HUES64 (cell line): ENCODE data around the gene KIF6.

Experiments
- H3K27ac ChIP-seq: 2 replicates; pipeline ENCODE4 v1.7.0; 2013; ENCODE audit warnings: low read depth, low read length, inconsistent platforms
- H3K27me3 ChIP-seq: 2 replicates; pipeline ENCODE4 v1.6.1; 2013; ENCODE audit warnings: mild to moderate bottlenecking, low read length; ENCODE audit not compliant: insufficient read depth
- H3K36me3 ChIP-seq: 2 replicates; pipeline ENCODE4 v1.6.1; 2013; ENCODE audit warnings: mild to moderate bottlenecking, low read length; ENCODE audit not compliant: insufficient read depth
- H3K4me1 ChIP-seq: 2 replicates; pipeline ENCODE4 v1.6.1; 2013; ENCODE audit warnings: mild to moderate bottlenecking, low read length, moderate library complexity; ENCODE audit not compliant: insufficient read depth
- H3K4me3 ChIP-seq: 2 replicates; pipeline ENCODE4 v1.5.1; 2013; ENCODE audit warnings: mild to moderate bottlenecking, low read length, moderate library complexity
- H3K9ac ChIP-seq: 2 replicates; pipeline ENCODE4 v1.6.1; 2013; ENCODE audit warnings: mild to moderate bottlenecking, low read depth, low read length
- H3K9me3 ChIP-seq: 2 replicates; pipeline ENCODE4 v1.6.1; 2013; ENCODE audit warnings: low read depth, low read length; ENCODE audit not compliant: insufficient read depth
- WGBS: fragments of 150-250, 120-280 bp; methylation state at CpG from one replicate; pipeline ENCODE4 v1.1.7; 2013; ENCODE audit warnings: missing lambda C conversion rate; 5-methylcytosine and 5-hydroxymethylcytosine counted together

KIF6 gene

DNA sequence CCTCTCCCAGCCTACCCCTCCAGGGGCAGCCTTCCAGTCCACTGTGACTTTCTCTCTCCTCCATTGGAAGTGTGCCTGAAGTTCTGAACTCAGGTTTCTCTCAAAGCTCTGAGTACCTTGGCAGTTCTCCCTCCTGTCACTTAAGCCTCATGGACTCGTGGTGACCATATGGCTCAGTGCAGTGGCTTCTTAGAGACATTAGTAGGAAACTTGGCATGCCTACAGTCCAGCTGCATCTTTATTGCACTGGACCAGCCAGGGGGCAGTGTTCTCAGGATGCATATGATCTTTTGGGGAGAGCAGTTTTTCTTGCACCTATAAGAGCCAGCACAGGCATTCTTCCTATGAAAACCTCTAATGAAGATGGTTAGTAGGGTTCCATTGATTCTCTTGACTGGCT lies 355.2 kb downstream of the KIF6 start:
- 95% methylated on average over 1 of the region's 1 CpG for WGBS
- Histone ChIP-seq H3K9ac (no peak overlapping the region), H3K27ac (no peak overlapping the region), H3K4me1 (no peaks in the 10 kb centered on the region), H3K9me3 (no peaks in the 10 kb centered on the region), H3K27me3 (no peaks in the 10 kb centered on the region), H3K4me3 (no peak overlapping the region), H3K36me3 (no peaks in the 10 kb centered on the region)

DNA sequence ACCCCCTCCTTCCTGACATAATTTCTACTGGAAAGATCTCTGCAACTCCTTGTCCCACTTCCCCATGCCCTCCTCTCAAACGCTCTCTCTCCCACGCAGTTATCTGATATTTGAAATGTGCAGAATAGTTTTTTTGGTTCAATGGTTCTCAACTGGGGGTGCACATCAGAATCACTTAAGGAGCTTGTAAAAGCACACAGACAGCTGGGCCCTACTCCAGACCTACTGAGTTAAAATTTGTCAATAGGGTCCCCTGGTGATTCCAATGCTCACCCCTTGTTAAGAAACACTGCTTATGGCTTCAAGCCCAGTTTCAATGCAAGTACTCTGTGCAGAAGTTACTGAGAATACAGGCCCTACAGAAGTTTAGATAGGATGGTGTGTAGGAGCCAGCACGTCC lies 357.5 kb downstream of the KIF6 start:
- Histone ChIP-seq H3K27me3 (no peaks in the 10 kb centered on the region), H3K4me1 (no peaks in the 10 kb centered on the region), H3K9me3 (no peaks in the 10 kb centered on the region), H3K9ac (no peak overlapping the region), H3K36me3 (no peaks in the 10 kb centered on the region), H3K4me3 (no peak overlapping the region), H3K27ac (no peak overlapping the region)
- 97% methylated on average over 3 of the region's 3 CpGs for WGBS

DNA sequence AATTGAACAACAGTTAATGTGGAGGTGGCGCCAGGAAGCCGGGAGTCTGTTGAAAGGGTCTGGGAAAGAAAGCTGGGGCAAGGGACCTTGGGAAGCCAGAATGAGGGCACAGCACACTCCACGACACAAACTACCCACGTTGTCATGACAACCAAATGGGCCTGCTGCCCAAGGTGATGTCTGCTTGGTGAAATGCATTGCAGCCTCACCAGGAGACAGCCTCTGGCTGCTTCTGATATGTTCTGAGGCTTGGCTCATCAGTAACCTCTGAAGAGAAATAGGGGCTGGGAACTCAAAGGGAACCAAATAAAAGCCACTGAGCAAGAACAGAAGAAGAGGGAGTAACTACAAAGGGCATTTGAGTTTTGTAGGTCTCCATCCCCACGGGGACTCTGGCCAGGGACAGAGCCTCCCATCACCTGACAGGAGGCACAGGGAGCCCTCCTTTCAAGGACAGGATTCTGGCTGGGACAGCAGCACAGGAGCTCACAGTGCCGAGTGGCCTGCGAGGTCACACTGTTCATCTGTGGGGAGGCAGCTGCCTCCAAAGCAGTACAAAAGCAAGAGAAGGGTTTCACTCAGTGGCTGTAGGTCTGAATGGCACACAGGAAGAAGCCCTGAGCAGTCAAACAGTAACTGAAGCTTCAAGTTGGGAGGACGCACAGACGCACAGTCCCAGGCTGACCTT lies 358.1 kb downstream of the KIF6 start:
- no peaks in the 10 kb centered on the region for H3K4me1 ChIP-seq
- no peak overlapping the region for H3K9ac ChIP-seq
- no peaks in the 10 kb centered on the region for H3K36me3 ChIP-seq
- 86% methylated on average over 9 of the region's 9 CpGs for WGBS
- H3K4me3 ChIP-seq = no peak overlapping the region
- no peak overlapping the region for H3K27ac ChIP-seq
- no peaks in the 10 kb centered on the region for H3K27me3 ChIP-seq
- H3K9me3 ChIP-seq = no peaks in the 10 kb centered on the region

DNA sequence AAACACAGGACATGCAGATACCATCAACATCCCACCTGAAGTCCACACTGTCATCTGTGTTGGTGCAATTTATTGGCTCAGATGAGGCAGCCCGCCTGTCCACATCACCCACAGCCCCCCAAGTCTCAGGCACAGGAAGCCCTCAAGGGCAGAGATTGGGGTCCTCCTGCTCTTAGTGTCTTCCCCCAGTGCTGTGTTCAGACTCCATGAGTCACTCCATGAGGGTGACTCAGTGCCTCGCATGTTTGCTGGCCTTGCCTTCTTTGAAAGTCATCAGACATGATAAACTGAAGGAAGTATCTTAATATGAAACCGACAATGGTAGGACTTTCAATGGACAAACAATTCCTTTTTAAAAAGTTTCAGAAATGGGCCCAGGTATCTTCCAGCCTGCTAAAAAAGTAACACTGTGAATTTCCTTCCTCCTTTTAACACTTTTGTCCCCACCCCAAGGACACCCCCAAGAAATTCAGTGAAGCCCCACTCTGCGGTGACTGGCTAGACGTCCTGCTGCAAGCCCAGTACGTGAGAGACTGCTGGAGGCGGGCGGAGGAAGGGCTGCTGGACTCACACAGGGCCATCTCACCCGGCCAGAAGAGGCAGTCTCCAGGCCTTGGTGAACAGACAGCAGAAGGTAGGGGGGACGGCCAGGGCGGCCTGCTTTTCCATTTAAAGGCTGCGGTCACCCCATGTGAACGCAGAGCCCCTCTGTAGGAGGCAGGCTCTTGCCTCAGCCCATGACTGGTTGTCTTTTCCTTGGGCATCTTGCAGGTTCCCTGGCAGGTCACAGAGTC lies 359.7 kb downstream of the KIF6 start:
- Histone ChIP-seq H3K27ac (no peak overlapping the region), H3K9me3 (no peaks in the 10 kb centered on the region), H3K27me3 (no peaks in the 10 kb centered on the region), H3K4me3 (no peak overlapping the region), H3K36me3 (no peaks in the 10 kb centered on the region), H3K9ac (no peak overlapping the region), H3K4me1 (no peaks in the 10 kb centered on the region)
- WGBS = 87% methylated on average over 13 of the region's 13 CpGs

DNA sequence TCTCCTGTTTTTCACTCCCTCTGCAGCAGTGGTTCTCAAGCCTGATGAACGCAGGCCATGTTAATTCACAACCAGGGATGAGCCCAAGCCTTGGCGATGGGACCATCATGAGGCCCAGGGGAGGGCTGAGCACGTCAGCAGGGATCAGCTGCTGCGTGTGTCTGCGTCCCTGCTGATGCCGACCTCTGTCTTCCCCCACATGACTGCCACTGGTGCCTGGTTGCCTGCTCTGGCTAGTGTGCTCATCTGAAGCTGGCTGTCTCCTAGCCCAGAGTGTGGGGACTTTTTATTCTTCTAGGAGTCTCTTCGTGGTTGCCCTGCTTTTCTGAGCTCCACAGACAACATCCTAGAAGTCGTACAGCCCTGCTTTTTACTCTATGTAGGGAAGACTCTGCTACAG lies 361.9 kb downstream of the KIF6 start:
- no peak overlapping the region for H3K27ac ChIP-seq
- WGBS = 92% methylated on average over 8 of the region's 8 CpGs

DNA sequence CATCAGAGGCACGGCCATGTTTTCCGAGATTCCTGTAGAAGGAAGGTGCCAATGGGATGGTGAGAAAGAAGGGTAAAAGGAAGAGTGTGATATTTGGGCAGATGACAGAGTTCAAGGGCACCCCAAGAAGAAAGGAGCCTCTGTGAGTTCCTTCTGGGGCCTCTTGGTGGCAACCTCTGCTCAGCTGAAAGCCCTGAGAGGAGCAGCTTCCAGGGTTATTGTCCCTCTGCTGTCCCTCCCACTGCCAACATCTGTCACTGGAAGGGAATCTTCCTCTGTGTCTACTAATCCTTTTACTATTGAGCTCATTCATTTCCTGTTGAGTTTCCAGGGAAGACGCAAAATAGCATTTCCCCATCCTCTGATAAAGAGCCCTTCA lies 362.7 kb downstream of the KIF6 start:
- Histone ChIP-seq H3K36me3 (no peaks in the 10 kb centered on the region), H3K4me1 (no peaks in the 10 kb centered on the region), H3K27ac (no peak overlapping the region), H3K27me3 (no peaks in the 10 kb centered on the region), H3K9me3 (no peaks in the 10 kb centered on the region), H3K9ac (no peak overlapping the region), H3K4me3 (no peak overlapping the region)
- WGBS = 73% methylated on average over 3 of the region's 3 CpGs

More for the DNA sequence above, 361.9 kb downstream of the KIF6 start:
- no peaks in the 10 kb centered on the region for H3K4me1 ChIP-seq
- no peaks in the 10 kb centered on the region for H3K27me3 ChIP-seq
- H3K36me3 ChIP-seq = no peaks in the 10 kb centered on the region
- H3K4me3 ChIP-seq = no peak overlapping the region
- H3K9ac ChIP-seq = no peak overlapping the region
- no peaks in the 10 kb centered on the region for H3K9me3 ChIP-seq

DNA sequence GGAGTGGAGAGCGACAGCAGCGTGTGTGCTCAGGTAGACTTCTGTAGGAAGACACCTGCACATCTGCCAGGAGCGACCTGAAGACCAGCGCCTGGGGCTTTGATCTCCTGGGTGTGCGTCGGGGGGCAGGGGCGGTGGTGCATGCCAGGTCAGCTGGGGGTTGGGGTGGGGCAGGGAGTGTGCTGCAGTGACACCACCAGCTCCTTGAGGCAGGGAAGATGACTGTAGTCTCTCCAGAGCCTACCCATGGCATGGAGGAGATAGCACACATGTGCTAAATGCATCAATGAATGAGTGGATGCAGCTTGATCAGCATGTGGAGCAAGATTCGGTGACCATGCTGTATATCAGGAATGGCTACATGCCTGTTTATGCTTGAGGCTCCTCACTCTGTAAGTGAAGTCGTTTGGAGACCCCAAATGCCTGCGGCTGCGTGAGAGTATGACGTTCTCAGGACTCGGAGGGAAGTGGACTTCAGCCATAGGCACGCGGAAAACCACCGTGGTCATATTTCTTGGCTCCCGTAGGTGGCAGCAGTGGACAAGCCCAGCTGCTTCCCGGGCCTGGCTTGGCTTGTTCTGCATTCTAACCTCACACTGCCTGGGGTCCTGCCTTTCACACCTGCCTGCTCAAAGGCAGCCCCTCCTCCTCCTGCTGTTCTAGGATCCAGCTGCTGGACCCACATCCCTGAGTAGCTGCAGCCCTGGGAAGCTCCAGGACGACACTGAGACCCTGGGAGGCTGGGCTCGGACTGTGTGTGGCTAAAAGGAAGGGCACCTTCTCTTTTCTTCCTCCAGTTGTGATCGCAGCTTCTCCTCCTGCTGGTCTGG lies 363.3 kb downstream of the KIF6 start:
- Histone ChIP-seq H3K27ac (no peak overlapping the region), H3K4me3 (no peak overlapping the region), H3K36me3 (no peaks in the 10 kb centered on the region), H3K27me3 (no peaks in the 10 kb centered on the region), H3K9me3 (no peaks in the 10 kb centered on the region), H3K9ac (no peak overlapping the region), H3K4me1 (no peaks in the 10 kb centered on the region)
- 39% methylated on average over 21 of the region's 21 CpGs for WGBS

DNA sequence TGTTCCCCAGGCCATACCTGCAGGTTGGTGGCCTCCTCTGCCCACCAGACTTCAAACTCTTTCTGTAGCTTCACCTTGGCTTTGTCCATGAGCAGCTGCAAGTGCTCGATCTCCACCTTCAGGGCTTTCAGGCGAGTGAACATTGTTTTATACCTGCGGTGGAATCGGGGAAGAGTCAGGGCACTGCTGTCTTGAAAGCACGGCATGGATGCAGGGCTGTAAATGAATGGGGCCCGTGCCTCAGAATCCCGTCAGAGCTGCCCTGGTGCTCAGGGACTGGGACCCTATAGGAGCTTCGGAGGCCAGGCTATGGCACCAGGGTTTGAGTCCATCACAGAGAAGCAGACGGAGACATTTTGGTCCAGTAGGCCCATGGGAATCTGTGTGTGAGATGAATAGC lies 364.8 kb downstream of the KIF6 start:
- Histone ChIP-seq H3K27me3 (no peaks in the 10 kb centered on the region), H3K9ac (no peak overlapping the region), H3K9me3 (no peaks in the 10 kb centered on the region), H3K4me3 (no peak overlapping the region), H3K36me3 (no peaks in the 10 kb centered on the region), H3K27ac (no peak overlapping the region), H3K4me1 (no peaks in the 10 kb centered on the region)
- WGBS = 90% methylated on average over 9 of the region's 9 CpGs

DNA sequence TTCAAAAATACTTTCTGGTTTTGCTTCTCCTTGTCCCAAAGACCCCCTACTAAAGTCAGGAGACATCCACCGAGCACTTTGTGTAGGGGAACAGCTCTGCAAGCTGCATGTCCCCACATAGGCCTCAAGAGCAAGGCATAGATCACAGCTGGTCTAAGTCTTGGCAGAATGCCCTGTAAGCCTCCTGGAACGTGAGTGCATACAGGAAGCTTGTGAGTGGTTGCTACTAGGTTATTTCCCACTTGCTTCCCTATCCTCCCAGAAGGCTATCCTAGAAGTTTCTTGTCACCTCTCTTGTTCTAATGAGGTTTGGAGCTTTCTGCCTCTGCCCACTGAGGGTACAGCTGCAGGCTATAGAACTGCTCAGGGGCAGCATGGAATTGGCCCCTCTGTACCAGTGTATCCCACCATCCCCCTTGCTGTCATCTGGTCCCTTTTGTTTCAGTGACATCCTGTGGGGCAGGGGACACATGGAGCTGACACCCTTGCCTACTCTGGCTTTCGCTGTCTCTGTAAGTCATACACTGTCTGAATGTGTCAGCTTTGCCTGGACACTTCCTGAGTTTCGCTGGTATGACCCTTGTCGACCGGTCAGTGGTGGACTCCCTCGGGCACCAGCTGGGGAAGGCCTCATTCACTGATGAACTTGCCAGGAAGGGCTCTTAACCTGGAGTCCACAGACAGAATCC lies 367.1 kb downstream of the KIF6 start:
- H3K27me3 ChIP-seq = no peaks in the 10 kb centered on the region
- H3K9me3 ChIP-seq = no peaks in the 10 kb centered on the region
- no peaks in the 10 kb centered on the region for H3K4me1 ChIP-seq
- no peak overlapping the region for H3K9ac ChIP-seq
- no peak overlapping the region for H3K4me3 ChIP-seq
- H3K36me3 ChIP-seq = no peaks in the 10 kb centered on the region
- no peak overlapping the region for H3K27ac ChIP-seq
- 88% methylated on average over 7 of the region's 7 CpGs for WGBS

DNA sequence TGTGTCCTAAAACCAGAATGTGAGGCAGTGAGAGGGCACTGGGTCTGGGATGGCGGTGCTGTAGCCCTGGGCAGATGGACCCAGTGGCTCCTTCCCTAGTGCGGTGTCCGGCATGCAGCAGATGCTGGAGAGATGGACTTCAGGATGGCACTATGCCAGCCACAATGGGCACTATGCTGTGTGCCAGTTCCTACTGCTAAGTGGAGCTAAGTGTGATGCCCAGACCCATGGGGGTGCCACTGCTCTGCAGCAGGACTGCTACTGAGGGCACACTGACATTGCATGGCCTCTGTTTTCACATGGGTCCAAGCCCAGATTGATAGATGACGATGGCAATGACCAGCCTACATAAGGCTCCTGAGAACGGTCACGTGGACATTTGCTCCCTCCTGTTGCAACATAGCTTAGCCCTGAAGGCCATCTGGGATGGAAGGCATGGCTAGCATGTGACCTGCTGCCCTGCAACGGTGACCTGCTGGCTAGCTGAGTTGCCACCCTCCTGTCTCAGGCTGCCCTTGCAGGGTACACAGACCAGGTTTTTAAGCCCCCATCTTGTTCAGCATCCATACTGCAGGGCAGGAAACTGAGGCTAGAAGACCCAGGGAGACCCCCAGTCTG lies 371.4 kb downstream of the KIF6 start:
- H3K27ac ChIP-seq = no peak overlapping the region
- no peak overlapping the region for H3K4me3 ChIP-seq
- H3K4me1 ChIP-seq = no peaks in the 10 kb centered on the region
- no peaks in the 10 kb centered on the region for H3K27me3 ChIP-seq
- 93% methylated on average over 7 of the region's 7 CpGs for WGBS
- H3K9ac ChIP-seq = no peak overlapping the region
- H3K9me3 ChIP-seq = no peaks in the 10 kb centered on the region
- no peaks in the 10 kb centered on the region for H3K36me3 ChIP-seq
